ENCODE results near the gene PIK3CD. TPM values are rescaled to one million over a fixed set of nuclear protein-coding genes. Genes with fewer than 3 reads are reported as not detected.
A peak's percentile ranks its signal among the peaks of the same experiment; 100 is the strongest.

PIK3CD gene
- 13.0 TPM for total RNA-seq

GRCh38 chr1:9651565-9652378 is at the start of gene PIK3CD:
Gene PIK3CD, plus strand, starts transcription at chr1:9651731. Its CDS starts 58,725 bp downstream, at chr1:9710456.
- no peak for DNase-seq (ENCODE audit: extremely low spot score in 2 of 2)
- Histone ChIP-seq H3K27ac (peak within 1 kb of the TSS; percentile 16), H3K9me3 (no peaks in the 10 kb centered on the region), H3K36me3 (no peaks in the 10 kb centered on the region), H3K4me3 (peak within 1 kb of the TSS; percentile 35 to 44), H3K4me1 (peaks cover 8% of the 10 kb centered on the region), H3K27me3 (no peaks in the 10 kb centered on the region)
- intact Hi-C loops (cut with DNase I): no loop called here
- TF ChIP-seq POLR2AphosphoS5 (IDR thresholded peaks at IDR 0.05; ENCODE audit: insufficient read depth in 1 of 2, low read depth in 1 of 2) (no peak), CTCF (IDR thresholded peaks at IDR 0.05) (no peak), POLR2A (IDR thresholded peaks at IDR 0.05) (no peak)

- TF ChIP-seq POLR2A (IDR thresholded peaks at IDR 0.05) (no peak), POLR2AphosphoS5 (IDR thresholded peaks at IDR 0.05; ENCODE audit: insufficient read depth in 1 of 2, low read depth in 1 of 2) (no peak), CTCF (IDR thresholded peaks at IDR 0.05) (no peak)
- intact Hi-C loops (cut with DNase I): no loop called here
- Histone ChIP-seq H3K9me3 (no peaks in the 10 kb centered on the region), H3K27ac (no peak overlapping the region), H3K4me3 (no peak overlapping the region), H3K4me1 (no peaks in the 10 kb centered on the region), H3K27me3 (no peaks in the 10 kb centered on the region), H3K36me3 (peaks cover 0 to 23% of the 10 kb centered on the region in 2 donors)
- DNase-seq (ENCODE audit: extremely low spot score in 2 of 2): no peak
Observed at GRCh38 chr1:9601942-9602793, 49.4 kb upstream of the PIK3CD start.

- no peaks in the 10 kb centered on the region for H3K9me3 ChIP-seq
- H3K27ac ChIP-seq: no peak overlapping the region
- H3K4me1 ChIP-seq: no peaks in the 10 kb centered on the region
- DNase-seq (ENCODE audit: extremely low spot score in 2 of 2): no peak
- no peak overlapping the region for H3K4me3 ChIP-seq
- TF ChIP-seq POLR2AphosphoS5 (IDR thresholded peaks at IDR 0.05; ENCODE audit: insufficient read depth in 1 of 2, low read depth in 1 of 2) (no peak), POLR2A (IDR thresholded peaks at IDR 0.05) (no peak), CTCF (IDR thresholded peaks at IDR 0.05) (no peak)
- H3K27me3 ChIP-seq: no peaks in the 10 kb centered on the region
- intact Hi-C loops (cut with DNase I): no loop called here
- peaks cover 0 to 23% of the 10 kb centered on the region in 2 donors for H3K36me3 ChIP-seq
Observed at GRCh38 chr1:9602794-9603167, 48.8 kb upstream of the PIK3CD start.

- no peak overlapping the region for H3K4me3 ChIP-seq
- no peaks in the 10 kb centered on the region for H3K27me3 ChIP-seq
- intact Hi-C loops (cut with DNase I): no loop called here
- H3K9me3 ChIP-seq: no peaks in the 10 kb centered on the region
- no peaks in the 10 kb centered on the region for H3K4me1 ChIP-seq
- H3K36me3 ChIP-seq: peaks cover 0 to 19% of the 10 kb centered on the region in 2 donors
- no peak for DNase-seq (ENCODE audit: extremely low spot score in 2 of 2)
- no peak for TF ChIP-seq POLR2AphosphoS5 (IDR thresholded peaks at IDR 0.05; ENCODE audit: insufficient read depth in 1 of 2, low read depth in 1 of 2)
- no peak for TF ChIP-seq CTCF (IDR thresholded peaks at IDR 0.05)
- TF ChIP-seq POLR2A (IDR thresholded peaks at IDR 0.05): no peak
- no peak overlapping the region for H3K27ac ChIP-seq
Observed at GRCh38 chr1:9603307-9603706, 48.2 kb upstream of the PIK3CD start.

Data from vagina (tissue), 2 donors.